Kidney epithelial cell (primary cell): ENCODE measurements around the gene UTY. TPM values are rescaled to one million over a fixed set of nuclear protein-coding genes. Genes with fewer than 3 reads are reported as not detected.

Experiments
- DNase-seq: peaks from one replicate; pipeline ENCODE4 v3.0.0-alpha.2; 2010; ENCODE audit warnings: low read depth
- H3K27me3 ChIP-seq: 2 replicates; pipeline ENCODE4 v1.6.0; 2011; ENCODE audit warnings: low read length; ENCODE audit not compliant: control insufficient read depth, insufficient read depth
- H3K36me3 ChIP-seq: 2 replicates; pipeline ENCODE4 v1.5.1; 2011; ENCODE audit warnings: low read length; ENCODE audit not compliant: control insufficient read depth, insufficient read depth
- H3K4me3 ChIP-seq: 2 replicates; pipeline ENCODE4 v1.5.1; 2011; ENCODE audit warnings: low read depth, mild to moderate bottlenecking, control low read depth, low read length
- total RNA-seq: library from RNA; depleted of rRNA; stranded (reverse); fragments of >200 nt; gene quantifications from 2 replicates; pipeline ENCODE4 v1.2.3, GENCODE V29; 2015
- TF ChIP-seq, protein P1 (sequence below): IDR thresholded peaks from 2 replicates; pipeline ENCODE4 v1.5.1; 2011; ENCODE audit warnings: mild to moderate bottlenecking, moderate library complexity, low read length, control low read depth, inconsistent platforms; ENCODE audit not compliant: insufficient read depth, poor library complexity, severe bottlenecking

The UTY gene
- total RNA-seq, 1 donor from 2014 or later, result 9.8 TPM

DNA sequence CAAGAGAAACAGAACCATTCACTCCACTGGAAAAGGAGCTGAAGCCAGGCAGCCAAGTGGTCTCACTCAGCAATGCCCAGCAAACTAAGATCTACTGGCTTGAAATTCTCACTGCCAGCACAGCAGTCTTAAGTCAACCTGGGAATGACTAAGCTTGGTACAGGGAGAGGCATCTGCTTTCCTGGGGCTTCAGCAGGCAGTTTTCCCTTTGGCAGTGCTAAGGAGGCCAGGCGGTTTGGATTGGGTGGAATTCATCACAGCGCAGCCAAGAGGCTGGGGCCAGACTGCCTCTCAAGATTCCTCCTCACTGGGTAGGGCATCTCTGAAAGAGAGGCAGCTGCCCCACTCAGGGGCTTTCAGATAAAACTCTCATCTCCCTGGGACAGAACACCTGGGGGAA lies 149.2 kb downstream of the UTY start:
- Histone ChIP-seq H3K4me3 (no peak overlapping the region), H3K27me3 (no peaks in the 10 kb centered on the region), H3K36me3 (no peaks in the 10 kb centered on the region)
- no peak for DNase-seq
- TF ChIP-seq, protein P1, sequence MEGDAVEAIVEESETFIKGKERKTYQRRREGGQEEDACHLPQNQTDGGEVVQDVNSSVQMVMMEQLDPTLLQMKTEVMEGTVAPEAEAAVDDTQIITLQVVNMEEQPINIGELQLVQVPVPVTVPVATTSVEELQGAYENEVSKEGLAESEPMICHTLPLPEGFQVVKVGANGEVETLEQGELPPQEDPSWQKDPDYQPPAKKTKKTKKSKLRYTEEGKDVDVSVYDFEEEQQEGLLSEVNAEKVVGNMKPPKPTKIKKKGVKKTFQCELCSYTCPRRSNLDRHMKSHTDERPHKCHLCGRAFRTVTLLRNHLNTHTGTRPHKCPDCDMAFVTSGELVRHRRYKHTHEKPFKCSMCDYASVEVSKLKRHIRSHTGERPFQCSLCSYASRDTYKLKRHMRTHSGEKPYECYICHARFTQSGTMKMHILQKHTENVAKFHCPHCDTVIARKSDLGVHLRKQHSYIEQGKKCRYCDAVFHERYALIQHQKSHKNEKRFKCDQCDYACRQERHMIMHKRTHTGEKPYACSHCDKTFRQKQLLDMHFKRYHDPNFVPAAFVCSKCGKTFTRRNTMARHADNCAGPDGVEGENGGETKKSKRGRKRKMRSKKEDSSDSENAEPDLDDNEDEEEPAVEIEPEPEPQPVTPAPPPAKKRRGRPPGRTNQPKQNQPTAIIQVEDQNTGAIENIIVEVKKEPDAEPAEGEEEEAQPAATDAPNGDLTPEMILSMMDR, result no peak

DNA sequence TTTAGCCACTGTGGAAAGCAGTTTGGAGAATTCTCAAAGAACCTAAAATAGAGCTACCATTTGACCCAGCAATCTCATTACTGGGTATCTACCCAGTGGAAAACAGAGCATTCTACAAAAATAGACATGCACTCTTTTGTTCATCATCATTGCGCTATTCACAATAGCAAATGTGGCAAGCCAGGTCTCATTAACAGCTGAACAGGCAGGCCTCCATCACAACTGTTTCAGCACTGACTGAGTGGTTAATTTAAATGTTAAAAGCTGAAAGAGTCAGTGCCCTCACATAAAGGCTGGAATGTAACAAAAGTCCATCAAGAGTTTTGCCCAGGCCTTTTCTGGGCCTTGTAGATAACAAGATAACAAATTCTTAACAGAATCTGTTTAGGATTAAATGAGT lies 166.9 kb downstream of the UTY start:
- TF ChIP-seq, protein P1, result no peak
- Histone ChIP-seq H3K27me3 (no peaks in the 10 kb centered on the region), H3K4me3 (no peak overlapping the region), H3K36me3 (no peaks in the 10 kb centered on the region)
- DNase-seq, result no peak

DNA sequence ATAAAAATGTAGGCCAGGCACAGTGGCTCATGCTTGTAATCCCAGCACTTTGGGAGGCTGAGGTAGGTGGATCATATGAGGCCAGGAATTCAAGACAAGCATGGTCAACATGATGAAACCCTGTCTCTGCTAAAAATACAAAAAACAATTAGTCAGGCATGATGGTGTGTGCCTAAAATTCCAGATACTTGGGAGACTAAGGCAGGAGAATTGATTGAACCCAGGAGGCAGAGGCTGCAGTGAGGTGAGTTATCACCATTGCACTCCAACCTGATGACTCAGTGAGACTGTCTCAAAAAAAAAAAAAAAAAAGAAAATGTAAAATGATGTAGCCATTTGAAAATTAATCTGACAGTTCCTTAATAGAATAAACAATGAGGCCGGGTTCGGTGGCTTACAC lies 171.9 kb downstream of the UTY start:
- H3K27me3 ChIP-seq, result no peaks in the 10 kb centered on the region
- TF ChIP-seq, protein P1, result no peak
- H3K36me3 ChIP-seq, result no peaks in the 10 kb centered on the region
- no peak for DNase-seq
- H3K4me3 ChIP-seq, result no peak overlapping the region

DNA sequence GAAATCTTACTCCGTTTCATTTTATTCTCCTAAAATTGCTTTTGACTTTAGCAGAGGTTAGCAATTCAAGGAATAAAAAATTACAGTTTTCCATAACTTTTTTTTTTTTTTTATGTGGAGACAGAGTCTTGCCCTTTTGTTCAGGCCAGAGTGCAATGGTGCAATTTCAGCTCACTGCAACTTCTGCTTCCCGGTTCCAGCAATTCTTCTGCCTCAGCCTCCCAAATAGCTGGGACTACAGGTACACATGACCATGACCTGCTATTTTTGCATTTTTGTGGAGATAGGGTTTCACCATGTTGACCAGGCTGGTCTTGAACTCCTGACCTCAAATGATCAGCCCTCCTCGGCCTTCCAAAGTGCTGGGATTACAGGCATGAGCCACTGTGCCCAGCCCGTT lies 179.0 kb downstream of the UTY start:
- Histone ChIP-seq H3K27me3 (no peaks in the 10 kb centered on the region), H3K36me3 (no peaks in the 10 kb centered on the region), H3K4me3 (no peak overlapping the region)
- DNase-seq, result no peak
- TF ChIP-seq, protein P1, result no peak

DNA sequence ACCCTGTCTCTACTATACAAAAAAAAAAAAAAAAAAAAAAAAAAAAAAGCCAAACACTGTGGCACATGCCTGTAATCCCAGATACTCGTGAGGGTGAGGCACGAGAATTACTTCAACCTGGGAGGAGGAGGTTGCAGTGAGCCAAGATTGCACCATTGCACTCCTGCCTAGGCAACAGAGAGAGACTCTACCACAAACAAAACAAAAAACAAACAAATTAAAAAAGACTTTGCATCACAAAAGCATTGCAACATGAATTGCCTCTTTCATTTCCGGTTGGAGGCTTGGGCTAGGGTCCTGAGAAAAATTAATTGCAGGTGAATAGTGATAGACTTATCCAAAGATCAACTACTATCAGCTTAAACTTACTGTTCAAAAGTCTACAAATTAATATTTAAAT lies 180.4 kb downstream of the UTY start:
- Histone ChIP-seq H3K27me3 (no peaks in the 10 kb centered on the region), H3K4me3 (no peak overlapping the region), H3K36me3 (no peaks in the 10 kb centered on the region)
- TF ChIP-seq, protein P1, result no peak
- no peak for DNase-seq

DNA sequence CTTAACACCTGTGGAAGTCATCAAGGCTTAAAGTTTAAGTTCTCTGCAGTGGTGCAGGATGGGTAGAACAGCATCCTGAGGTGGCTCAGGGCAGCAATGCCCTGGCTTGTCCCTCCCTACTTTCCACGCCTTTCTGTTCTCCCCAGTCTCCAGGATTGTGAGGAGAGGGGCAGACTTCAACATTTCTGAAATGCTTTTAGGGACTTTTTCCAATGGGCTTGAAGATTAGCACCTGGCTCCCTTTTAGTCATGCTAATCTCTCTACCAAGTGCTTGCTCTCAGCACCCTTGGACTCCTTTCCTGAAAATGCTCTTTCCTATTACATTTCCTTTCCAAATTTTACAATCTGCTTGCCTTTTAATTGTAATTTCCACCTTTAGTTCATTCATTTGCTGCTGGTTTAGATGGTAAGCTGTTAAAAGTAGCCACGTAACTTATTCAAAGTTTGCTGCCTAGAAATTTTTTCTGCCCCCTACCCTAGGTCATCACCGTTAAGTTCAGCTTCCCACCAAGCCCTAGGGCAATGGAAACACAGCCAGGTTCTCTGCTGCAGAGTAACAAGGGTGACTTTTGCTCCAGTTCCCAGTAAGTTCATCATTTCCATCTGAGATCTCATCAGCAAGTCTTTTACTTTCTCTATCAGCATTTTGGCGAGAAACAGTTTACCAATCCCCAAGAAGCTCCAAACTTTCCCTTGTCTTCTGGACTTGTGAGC lies 183.5 kb downstream of the UTY start:
- Histone ChIP-seq H3K27me3 (no peaks in the 10 kb centered on the region), H3K4me3 (no peak overlapping the region)

More for the DNA sequence above, 183.5 kb downstream of the UTY start:
- TF ChIP-seq, protein P1, result no peak
- no peaks in the 10 kb centered on the region for H3K36me3 ChIP-seq
- DNase-seq, result no peak
